ENCODE measurements around the gene TCERG1L.

The TCERG1L gene

DNA sequence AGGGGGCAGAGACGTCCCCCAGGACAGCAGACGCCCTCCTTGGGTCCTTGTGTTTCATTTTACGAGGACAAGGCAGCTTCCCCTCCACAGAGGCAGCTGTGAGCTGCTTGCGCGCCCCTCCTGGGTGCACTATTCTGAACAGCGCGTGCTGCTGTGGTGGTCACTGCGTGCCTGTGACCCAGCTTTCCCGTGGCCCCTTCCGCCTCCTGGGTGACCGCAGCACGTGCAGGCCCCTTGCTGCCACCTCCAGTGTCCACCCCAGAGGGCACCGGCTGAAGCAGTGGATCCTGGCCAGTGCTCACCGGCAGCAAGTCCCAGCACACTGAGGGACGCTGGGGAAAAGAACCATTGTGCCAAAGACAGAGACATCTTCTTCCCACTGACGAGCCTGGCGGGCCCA, 81.4 kb downstream of the TCERG1L start:
- DNase-seq (ENCODE audit: low read depth in 1 of 2, low spot score in 1 of 2) = no peak

DNA sequence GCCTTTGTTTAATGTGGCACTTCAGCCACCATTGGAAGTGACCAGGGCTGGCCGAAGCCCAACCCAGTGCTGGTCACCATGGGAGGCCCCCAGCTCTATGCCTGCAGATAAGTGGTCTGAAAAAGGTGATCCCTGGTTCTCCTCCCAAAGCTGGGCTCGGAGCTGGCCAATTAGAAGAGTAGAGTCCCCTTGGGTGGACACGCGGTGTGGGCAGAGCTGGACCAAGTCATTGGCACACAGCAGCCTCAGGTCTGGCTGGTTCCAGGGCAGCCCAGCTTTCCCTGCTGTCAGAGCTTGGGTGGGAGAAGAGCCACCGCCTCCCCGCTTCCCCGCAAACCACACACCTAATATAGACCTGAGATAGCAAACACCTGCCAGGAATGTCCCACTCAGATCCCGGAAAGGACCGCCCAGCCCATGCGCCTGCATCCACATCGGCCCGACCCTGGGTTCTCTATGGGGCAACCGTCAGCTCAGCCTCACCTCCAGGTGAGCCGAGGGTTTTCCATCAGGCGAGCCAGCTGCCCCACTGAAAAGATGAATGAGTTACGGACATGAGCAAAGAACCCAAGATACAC, 84.3 kb downstream of the TCERG1L start:
- no peak for DNase-seq (ENCODE audit: low read depth in 1 of 2, low spot score in 1 of 2)

DNA sequence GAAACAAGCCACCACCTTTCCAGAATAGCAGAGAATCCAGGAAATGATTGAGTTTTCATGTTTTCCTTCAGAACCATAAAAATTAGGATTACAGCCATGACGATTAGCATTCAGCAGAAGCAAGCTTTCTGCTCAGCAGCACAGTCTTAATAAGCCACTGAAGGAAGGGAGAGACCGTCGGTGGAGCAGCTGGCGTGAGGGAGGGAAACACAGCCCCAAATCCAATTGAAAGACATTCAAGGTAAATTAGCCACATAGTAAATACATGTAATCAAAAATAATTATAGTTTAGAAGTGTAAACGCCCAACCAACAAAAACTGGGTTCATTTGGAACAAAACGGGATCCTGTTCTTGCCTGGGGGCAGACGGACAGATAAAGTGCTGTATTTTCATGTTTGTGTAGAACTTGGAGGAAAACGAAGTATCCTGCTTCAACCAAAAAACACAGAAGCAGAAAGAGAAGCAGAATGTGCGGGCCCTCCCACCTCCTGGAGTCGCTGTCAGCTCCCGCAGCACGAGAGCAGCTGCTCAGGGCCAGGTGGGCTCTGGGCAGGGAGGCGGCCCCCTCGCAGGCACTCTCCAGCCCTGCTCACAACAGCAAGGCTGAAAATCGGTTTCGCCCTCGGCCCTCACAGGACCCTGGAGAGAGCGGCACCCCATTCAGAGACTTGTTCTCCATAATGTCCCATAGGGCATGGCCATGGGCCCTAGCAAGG, 84.9 kb downstream of the TCERG1L start:
- DNase-seq (ENCODE audit: low read depth in 1 of 2, low spot score in 1 of 2) = no peak

DNA sequence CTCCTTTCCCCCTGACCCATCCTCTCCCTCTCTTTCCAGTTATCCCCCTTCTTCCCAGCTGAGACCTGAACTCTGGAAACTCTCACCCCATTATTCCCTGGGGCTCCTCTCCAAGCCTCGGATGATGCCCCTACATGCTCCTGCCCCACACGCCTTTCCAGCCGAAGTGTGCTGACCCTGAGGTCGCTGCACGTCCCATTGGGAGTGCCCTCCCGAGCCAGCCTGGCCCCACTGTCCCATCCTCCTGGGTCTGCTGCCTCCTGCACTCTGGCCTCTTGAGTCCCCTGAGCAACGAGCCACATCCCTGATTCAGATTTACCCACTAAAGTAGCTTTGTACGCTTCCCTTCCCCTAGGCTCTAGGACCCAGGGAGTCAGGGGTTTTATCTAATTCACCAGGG, 87.4 kb downstream of the TCERG1L start:
- DNase-seq (ENCODE audit: low read depth in 1 of 2, low spot score in 1 of 2) = no peak

DNA sequence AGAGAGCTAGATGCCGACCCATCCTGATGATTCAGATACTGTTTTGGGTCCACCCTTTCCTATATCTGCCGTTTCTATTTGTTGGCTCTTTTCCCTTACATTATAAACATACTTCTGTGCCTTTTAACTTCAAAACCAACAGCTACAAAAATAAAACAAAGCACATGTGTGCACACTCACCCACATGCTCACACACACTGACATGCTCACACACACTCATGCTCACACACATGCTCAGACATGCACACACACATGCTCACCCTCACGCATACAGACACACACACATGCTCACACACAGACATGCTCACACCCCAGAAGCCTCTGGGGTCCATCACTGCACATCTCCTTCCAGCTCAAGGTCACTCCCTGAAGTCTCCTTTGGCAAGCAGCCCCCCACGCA, 88.1 kb downstream of the TCERG1L start:
- no peak for DNase-seq (ENCODE audit: low read depth in 1 of 2, low spot score in 1 of 2)

DNA sequence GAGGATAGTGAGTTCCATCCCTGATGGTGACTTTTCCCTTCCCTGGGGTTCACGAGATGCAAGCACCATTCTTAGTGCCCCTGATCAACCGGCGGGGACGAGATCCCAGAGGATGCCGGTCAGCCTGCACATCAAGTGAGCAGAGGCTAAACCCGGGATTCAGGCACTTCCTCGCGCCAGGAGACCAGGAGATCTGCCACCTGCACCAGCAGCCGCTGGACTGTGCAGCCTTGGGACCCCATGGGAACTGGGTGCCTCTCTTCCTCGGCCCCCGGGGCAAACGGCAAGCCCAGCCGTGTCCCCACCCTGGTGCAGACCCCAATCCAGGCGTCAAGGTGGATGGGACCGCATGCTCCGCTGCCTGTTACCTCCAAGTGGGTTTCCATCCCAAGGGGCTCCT, 88.5 kb downstream of the TCERG1L start:
- DNase-seq (ENCODE audit: low read depth in 1 of 2, low spot score in 1 of 2) = no peak

DNA sequence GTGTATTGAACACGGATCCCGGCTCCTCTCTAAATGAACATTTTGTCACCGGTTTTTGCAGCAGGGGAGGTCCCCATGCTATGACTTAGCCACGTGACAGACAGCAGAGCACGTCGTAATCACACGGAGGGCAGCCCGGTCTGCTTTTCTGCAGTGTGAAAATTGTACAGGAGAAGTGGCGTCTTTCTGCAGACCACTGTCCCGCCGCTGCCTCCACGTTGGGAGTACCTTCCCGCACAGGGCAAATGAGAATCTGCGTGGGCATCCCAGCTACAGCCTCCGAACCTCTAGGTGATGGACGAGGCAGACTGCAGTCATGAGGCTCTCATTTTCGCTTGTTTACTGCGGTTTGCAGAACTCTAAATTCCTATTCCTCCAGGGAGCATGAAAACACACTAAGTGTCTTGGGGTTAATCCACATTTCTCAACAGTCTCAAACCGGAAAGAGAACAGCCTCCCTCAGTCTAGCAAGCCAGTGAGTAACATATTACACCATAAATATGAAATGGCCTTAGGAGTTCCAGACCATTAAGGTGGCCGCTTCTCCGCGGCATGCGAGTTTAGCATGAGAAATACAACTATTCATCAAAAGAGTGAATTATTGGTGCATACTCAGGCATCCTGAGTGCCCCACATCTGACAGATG, 89.8 kb downstream of the TCERG1L start:
- no peak for DNase-seq (ENCODE audit: low read depth in 1 of 2, low spot score in 1 of 2)

DNA sequence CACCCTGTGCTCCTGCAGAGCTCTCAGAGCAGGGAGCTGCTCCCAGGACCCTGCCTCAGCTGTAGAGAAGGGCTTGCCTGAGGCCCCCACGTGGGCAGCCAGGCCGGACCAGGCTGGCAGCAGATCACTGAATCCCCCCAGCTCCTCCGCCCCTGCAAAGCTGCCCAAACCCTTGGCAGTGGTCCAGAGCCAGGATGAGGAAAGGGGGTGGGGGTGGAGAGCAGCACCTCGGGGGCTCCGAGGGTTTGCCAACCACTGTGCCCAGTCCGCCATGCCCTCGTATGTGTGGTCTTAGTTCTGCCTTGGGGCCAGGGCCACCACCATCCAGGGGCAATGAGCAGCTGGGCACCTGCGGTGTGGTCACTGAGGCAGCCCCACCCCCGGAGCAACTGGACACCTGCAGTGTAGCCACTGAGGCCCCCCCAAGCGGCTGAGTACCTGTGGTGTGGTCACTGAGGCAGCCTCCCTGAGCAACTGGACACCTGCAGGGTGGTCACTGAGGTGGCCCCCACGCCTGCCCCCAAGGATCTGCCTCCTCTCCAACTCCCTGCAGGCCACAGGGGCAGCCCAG, 90.8 kb downstream of the TCERG1L start:
- no peak for DNase-seq (ENCODE audit: low read depth in 1 of 2, low spot score in 1 of 2)

DNA sequence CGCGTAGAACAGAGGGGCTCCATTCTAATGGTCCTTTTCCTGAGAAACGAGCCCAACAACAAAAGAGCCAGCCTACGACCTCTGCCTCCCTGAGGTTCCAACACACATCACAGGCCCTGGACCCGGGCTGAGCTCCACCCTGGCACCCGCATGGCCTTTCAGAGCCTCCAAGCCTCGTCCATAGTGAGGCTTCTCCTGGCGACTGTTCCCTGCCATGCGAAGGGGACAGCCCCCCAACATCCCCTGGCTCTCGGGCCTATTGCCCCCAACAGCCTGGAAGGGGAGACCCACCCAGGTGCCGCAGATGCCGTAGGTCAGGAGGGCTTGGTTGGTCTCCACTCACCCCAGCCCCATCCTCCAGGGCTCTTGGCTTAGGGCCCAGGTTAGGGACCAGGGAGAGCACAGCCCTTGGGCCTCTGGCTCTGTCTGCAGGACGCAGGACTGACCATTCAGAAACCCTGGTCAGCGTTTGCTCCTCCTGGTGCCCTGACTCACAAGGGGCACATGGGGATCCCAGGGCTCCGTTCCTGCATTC, 91.5 kb downstream of the TCERG1L start:
- no peak for DNase-seq (ENCODE audit: low read depth in 1 of 2, low spot score in 1 of 2)

DNA sequence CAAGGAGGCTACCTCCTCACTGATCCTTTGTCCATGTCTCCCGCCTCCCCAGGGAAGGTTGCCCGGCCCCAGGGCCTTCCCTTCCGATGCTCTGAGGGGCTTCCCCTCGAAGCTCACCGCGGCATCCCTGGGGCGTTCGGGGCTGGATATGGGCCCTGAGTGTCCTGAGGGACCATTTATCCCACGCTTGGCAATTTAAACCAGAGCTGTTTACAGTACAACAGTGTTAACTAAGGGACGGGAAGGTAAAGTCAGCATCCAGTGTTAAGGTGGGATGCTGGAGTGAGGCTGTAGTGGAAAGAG, 92.0 kb downstream of the TCERG1L start:
- no peak for DNase-seq (ENCODE audit: low read depth in 1 of 2, low spot score in 1 of 2)

DNA sequence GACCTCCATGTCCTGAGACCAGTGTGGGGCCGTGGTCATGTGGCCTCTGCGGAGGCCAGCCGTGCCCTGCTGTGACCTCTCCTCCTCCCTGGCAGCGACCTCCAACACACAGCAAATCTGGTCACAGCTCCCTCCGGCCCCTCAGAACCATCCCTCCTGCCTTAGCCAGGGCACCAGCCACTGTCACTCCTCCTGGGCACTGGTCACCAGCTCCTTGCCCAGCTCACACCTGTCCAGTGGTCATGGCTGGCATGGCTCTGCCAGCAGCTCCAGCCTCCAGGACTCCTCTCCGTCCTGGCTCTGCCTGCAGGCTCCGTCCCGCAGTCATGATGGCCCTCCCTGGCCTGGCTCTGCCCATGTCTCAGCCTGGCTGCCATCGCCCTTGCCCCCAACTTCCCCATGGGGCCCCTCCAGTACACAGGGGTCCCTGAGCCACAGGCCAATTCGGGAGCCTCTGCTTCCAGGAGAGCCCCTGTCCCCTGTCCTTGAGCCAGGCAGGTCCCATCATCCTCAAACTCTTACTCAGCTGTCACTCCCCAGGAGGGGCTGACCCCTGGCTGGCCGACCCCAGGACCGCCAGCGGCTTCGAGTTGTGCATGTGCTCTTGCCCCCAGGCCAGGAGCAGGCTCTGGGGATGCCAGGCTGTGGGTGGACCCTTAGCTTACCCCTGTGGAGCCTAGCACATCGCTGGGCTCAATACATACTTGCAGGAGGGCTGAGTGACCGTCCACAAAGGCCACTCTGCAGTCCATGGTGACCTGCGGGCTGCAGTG, 92.5 kb downstream of the TCERG1L start:
- no peak for DNase-seq (ENCODE audit: low read depth in 1 of 2, low spot score in 1 of 2)

DNA sequence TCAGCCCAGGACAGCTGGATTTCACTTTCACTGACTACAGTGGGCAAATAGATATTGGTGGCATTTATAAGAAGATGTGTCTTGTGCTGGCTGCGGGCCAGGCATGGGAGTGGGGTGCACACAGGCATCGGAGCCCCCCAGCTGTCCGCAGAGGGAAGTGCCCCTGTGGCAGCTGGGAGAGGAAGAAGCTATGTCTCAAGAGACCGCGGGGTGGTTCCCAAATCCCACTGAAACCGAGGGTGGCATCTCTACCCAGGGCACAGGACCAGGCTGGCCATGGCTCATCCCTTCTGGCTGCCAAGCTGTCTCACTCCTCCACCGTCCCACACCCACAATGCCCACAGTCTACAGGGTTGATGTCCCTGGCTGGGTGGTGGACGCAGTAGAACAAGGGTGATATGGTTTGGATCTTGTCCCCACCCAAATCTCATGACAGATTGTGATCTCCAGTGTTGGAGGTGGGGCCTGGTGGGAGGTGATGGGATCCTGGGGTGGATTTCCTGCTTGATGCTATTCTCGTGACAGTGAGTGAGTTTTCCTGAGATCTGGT, 94.8 kb downstream of the TCERG1L start:
- DNase-seq (ENCODE audit: low read depth in 1 of 2, low spot score in 1 of 2) = no peak

DNA sequence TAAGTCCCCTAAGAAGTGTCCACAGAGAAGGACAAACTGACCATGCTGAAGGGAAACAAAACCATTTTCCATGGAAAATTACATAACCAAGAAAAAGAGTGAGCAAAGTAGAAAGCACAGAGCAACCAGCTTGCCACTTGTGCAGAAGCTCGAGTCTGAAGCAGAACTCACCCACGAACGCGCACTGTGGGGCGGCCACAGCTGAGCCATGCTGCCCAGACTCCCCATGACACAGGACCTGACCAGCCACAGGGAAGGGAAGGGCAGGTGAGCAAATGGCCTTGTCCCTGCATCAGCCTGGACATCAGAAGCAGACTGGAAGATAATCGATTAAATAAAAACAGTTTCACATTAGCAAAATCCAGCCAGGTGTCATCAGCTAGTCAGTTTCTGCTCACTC, 95.7 kb downstream of the TCERG1L start:
- DNase-seq (ENCODE audit: low read depth in 1 of 2, low spot score in 1 of 2) = no peak

DNA sequence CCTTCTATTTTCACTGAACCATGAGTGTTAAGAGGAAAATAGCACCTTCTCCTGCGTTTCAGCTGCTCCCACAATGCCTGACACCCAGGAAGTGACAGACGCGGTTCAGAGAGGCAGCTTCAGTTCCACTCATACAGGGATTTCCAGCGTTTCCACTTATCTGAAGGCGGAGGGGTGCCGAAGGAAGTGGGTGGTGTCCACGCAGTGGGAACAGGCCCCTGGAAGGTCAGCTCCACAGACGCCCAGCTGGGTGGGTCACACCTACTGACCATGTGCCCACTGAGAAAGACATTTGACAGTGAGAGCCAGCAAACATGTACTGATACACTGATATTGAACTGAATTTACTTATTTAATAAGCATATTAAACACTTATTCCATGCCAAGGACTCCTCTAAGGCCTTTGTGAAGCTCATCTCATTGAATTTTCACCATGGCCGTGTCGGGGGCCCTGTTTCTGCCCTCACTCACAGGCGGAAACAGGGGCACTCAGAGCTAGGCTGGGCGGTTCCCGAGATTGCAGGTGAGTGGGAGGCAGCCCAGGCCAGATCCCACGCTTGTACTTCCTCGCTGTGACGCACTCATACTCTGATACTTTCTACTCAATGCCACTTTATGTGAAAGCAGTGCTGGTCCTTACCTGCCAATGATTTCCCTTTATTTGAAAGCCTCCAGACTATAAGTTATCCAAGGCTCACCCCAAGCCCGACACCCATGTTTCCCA, 96.8 kb downstream of the TCERG1L start:
- DNase-seq (ENCODE audit: low read depth in 1 of 2, low spot score in 1 of 2) = no peak

DNA sequence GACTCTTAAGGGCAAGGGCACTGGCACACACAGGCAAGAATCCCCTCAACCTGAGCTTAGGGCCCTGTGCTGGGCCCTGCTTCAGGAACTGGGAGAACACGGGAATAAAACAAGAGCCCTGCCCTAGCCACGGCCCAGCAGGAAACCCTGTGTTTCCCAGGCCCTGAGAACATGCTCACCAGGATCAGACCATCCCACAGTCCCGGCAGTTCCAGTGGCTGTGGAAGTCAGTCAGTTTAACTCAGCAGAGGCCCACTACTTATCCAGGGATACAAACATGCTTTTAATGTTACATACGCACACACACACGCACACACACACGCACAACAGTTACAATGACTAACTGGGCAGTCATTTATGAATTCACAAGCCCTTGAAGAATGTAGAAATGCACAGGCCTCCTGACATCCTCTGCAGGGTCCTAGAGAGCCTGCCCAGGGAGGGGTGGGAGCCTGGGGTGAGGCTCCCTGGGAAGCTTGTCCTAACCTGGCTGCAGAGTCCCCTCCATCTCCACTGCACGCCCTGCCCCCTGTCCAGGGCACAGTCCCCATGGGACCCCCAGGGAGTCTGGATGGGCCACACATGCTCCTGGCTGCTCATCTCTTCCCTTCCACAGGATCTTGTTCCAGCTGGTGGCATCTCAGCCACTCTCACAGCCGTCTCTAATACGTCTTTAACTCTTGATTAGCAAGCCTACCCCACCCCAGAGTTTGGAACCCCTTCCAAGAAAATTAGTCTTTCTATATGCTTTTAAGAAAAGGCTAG, 97.6 kb downstream of the TCERG1L start:
- DNase-seq (ENCODE audit: low read depth in 1 of 2, low spot score in 1 of 2) = no peak

DNA sequence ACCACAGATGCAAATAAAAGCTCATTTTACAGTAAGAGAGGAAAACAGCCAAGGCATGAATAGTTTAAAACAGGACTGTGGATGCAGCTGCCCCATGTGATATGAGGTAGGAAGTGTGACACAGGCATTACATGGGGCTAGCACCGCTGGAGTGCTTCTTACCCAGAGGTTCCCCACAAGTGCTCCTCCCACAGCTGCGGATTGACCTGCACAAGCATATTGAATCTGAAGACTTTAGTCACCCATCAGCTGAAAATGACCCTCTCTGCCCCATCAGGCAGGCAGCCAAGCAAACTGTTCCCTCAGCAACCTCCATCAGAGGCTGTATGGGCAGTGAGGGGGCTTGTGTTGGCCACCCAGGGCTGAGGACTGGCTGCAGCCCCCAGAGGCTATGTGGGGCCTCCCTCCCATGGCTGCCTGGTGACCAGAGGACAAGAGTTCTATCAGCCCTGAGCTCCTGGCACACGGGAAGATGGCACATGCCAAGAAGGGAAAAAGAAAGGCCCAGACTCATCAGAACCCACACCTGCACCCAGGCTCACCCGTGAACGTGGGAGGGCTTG, 98.7 kb downstream of the TCERG1L start:
- no peak for DNase-seq (ENCODE audit: low read depth in 1 of 2, low spot score in 1 of 2)

DNA sequence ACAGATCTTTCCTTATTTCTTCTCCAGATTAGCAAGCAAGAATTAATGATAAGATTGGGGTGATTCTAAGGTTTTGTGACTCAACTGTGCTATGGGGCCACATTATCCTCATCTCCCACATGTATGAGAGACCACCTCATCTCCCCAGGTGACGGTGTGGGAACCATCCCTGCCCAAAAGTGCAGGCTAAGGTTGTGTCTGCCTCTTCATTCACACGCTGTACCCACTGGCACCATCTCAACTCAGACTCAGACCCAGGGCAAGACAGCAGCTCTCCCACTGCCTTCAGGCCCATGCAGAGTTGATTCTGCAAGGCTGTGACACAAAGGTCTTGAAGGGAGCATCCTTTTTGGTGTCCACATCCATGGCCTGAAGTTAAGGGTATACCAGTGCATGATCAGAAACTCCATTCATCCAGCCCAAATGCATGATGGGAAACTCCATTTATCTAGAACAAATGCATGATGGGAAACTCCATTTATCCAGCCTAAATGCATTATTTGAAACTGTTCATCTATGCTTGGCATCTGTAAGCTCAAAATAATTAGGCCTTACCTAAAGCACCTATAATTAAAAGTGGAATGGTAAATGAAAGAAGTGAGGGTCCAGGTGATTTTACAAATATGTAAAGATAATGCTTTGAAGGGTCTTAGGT, 99.4 kb downstream of the TCERG1L start:
- DNase-seq (ENCODE audit: low read depth in 1 of 2, low spot score in 1 of 2) = no peak

DNA sequence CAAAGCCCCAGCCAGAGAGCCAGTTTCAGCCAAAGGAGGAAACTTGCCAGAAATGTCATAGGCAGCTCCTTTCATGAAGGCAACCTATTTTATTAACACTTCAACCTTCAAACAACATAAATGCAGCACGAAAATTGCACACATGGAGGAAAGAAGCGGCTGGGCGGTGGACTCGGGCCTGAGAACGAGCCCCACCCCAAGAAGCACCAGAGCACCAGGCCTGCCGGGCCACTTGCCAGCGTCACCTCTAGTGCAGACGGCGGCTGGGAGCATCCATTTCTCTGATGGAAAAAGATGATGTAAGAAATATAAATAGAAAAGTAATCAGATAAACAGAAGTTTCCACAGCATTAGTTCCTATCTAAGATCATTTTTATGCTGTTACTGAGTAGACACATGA, 100.0 kb downstream of the TCERG1L start:
- DNase-seq (ENCODE audit: low read depth in 1 of 2, low spot score in 1 of 2) = no peak

DNA sequence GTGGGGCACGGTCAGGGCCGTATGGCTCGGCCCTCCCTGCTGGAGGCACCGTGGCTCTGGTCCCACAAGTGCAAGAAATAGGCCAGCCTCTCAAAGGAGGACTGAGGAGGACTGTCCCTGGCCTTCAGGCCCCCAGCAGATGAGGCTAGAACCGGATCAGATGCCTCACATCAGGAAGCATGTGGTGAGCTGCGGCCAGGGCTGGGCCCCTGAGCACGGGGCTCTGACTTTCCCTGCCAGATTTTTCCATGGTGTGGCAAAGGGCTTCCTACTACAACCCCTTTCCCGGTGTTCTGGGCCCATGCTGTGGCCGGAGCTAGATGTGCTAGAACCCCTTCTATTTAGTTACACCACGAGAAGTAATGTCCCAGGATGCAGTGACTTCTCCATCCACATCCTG, 100.4 kb downstream of the TCERG1L start:
- no peak for DNase-seq (ENCODE audit: low read depth in 1 of 2, low spot score in 1 of 2)

Measured in stimulated activated CD4-positive, alpha-beta T cell treated with anti-CD3 and anti-CD28 coated beads, Interleukin-15, amount 100 ng/mL, for 1 hour (primary cell).